Nephron (organoid): ENCODE measurements around the gene RACGAP1.

Experiments
- H3K27ac Mint-ChIP-seq, 3 experiments: 2 replicates each; pipeline ENCODE4 v1.8.0; 2020; ENCODE audit warnings: mixed read lengths in 3 of 3, mild to moderate bottlenecking in 2 of 3, moderate library complexity in 1 of 3
- H3K27me3 Mint-ChIP-seq: 2 replicates; pipeline ENCODE4 v1.8.0; 2021; ENCODE audit warnings: low read depth, mild to moderate bottlenecking, moderate library complexity, mixed read lengths
- H3K36me3 Mint-ChIP-seq: 2 replicates; pipeline ENCODE4 v1.8.0; 2020; ENCODE audit warnings: low read depth, mixed read lengths
- H3K4me1 Mint-ChIP-seq: 2 replicates; pipeline ENCODE4 v1.8.0; 2020; ENCODE audit warnings: mixed read lengths
- H3K4me3 Mint-ChIP-seq, 3 experiments: 2 replicates each; pipeline ENCODE4 v1.8.0; 2020; ENCODE audit warnings: mild to moderate bottlenecking in 3 of 3, mixed read lengths in 3 of 3, moderate library complexity in 2 of 3
- H3K9me3 Mint-ChIP-seq: 2 replicates; pipeline ENCODE4 v1.8.0; 2020; ENCODE audit warnings: mixed read lengths
- CTCF ChIP-seq, 3 experiments: fragments of 200-600 bp; sonication (generic); IDR thresholded peaks; one replicate each; pipeline ENCODE4 v1.5.0; 2021; ENCODE audit warnings: antibody characterized with exemption in 3 of 3; ENCODE audit not compliant: unreplicated experiment in 3 of 3

The RACGAP1 gene

GRCh38 chr12:50052964-50053363 lies 27.7 kb upstream of the RACGAP1 start:
- Mint-ChIP-seq H3K27ac (peak overlapping the region in 1 of 3 experiments; percentile 37), H3K4me3 (no peak overlapping the region), H3K36me3 (no peaks in the 10 kb centered on the region), H3K9me3 (no peaks in the 10 kb centered on the region), H3K4me1 (peaks cover 32% of the 10 kb centered on the region), H3K27me3 (peaks cover 56% of the 10 kb centered on the region)
- no peak for TF ChIP-seq CTCF (IDR thresholded peaks at IDR 0.05; ENCODE audit: unreplicated experiment in 3 of 3)

GRCh38 chr12:50052544-50052943 lies 27.2 kb upstream of the RACGAP1 start:
- no peak for TF ChIP-seq CTCF (IDR thresholded peaks at IDR 0.05; ENCODE audit: unreplicated experiment in 3 of 3)
- no peaks in the 10 kb centered on the region for H3K9me3 Mint-ChIP-seq
- peaks cover 60% of the 10 kb centered on the region for H3K27me3 Mint-ChIP-seq
- H3K4me1 Mint-ChIP-seq: peaks cover 32% of the 10 kb centered on the region
- no peak overlapping the region for H3K4me3 Mint-ChIP-seq
- H3K27ac Mint-ChIP-seq: no peak overlapping the region
- no peaks in the 10 kb centered on the region for H3K36me3 Mint-ChIP-seq

- peak overlapping the region in 2 of 3 experiments; percentile 3 to 48 for H3K4me3 Mint-ChIP-seq
- no peak for TF ChIP-seq CTCF (IDR thresholded peaks at IDR 0.05; ENCODE audit: unreplicated experiment in 3 of 3)
- H3K9me3 Mint-ChIP-seq: no peaks in the 10 kb centered on the region
- peaks cover 54% of the 10 kb centered on the region for H3K27me3 Mint-ChIP-seq
- no peaks in the 10 kb centered on the region for H3K36me3 Mint-ChIP-seq
- H3K4me1 Mint-ChIP-seq: peaks cover 24% of the 10 kb centered on the region
- H3K27ac Mint-ChIP-seq: peak overlapping the region; percentile 10 to 51 (median 24)
Measured at GRCh38 chr12:50051101-50051806, 26.0 kb upstream of the RACGAP1 start.

- Mint-ChIP-seq H3K9me3 (no peaks in the 10 kb centered on the region), H3K4me3 (peak overlapping the region; percentile 67 to 81 (median 74)), H3K27ac (peak overlapping the region; percentile 78 to 92 (median 87)), H3K4me1 (peaks cover 17% of the 10 kb centered on the region), H3K36me3 (no peaks in the 10 kb centered on the region), H3K27me3 (peaks cover 47% of the 10 kb centered on the region)
- no peak for TF ChIP-seq CTCF (IDR thresholded peaks at IDR 0.05; ENCODE audit: unreplicated experiment in 3 of 3)
Measured at GRCh38 chr12:50050410-50051098, 25.3 kb upstream of the RACGAP1 start.

GRCh38 chr12:50050119-50050385 lies 24.8 kb upstream of the RACGAP1 start:
- Mint-ChIP-seq H3K36me3 (no peaks in the 10 kb centered on the region), H3K27ac (peak overlapping the region in 2 of 3 experiments; percentile 87 to 92), H3K4me1 (peaks cover 17% of the 10 kb centered on the region), H3K9me3 (no peaks in the 10 kb centered on the region), H3K4me3 (peak overlapping the region; percentile 67 to 81 (median 74)), H3K27me3 (peaks cover 46% of the 10 kb centered on the region)
- TF ChIP-seq CTCF (IDR thresholded peaks at IDR 0.05; ENCODE audit: unreplicated experiment in 3 of 3): no peak
